ENCODE results near the gene TLCD5. TPM values are rescaled to one million over a fixed set of nuclear protein-coding genes. Genes with fewer than 3 reads are reported as not detected.

Gene TLCD5
- total RNA-seq, 1 experiment from 2014 or later, result 11.1 TPM

DNA sequence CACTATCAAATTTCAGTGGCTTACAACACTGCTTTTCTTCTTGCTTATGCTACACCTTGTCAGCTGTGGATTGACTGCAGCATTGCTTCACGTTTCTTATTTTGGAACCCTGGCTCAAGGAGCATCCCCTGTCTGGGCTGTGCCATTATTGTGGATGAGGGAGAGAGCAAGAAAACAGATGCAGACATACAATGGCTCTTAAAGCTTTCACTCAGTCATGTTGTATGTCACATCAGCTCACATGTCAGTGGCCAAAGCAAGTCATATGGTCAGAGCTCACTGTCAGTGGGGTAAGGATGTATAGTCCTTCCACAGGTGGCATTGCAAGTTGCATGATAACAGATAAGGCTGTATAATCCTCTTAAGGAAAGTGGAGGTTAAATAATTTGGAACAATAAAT lies 21.1 kb downstream of the TLCD5 start:
- H3K4me1 ChIP-seq (ENCODE audit: insufficient read depth, low read length, poor library complexity, severe bottlenecking), result peaks cover 61% of the 10 kb centered on the region
- intact Hi-C loops (cut with micrococcal nuclease; ENCODE audit: unreplicated experiment), result no loop called here
- H3K27me3 ChIP-seq (replicated peaks; ENCODE audit: insufficient read depth, low read depth, low read length, poor library complexity), result no peaks in the 10 kb centered on the region
- no TSS peak for BruUV-seq (replicated peaks)
- POLR2A ChIA-PET (ENCODE audit: low non-redundant PET), result interaction anchor here (0.5 kb wide), 1 partner anchor 11 kb away, joined by 9 read pairs; no protein-coding TSS in a partner anchor
- peak overlapping the region; percentile 18 for H3K4me3 ChIP-seq (ENCODE audit: low read depth, low read length, poor library complexity, severe bottlenecking)
- DNase-seq (ENCODE audit: low spot score), result no peak
- H3K27ac ChIP-seq (ENCODE audit: low read depth, low read length, poor library complexity, severe bottlenecking), result peak overlapping the region; percentile 49
- TF ChIP-seq, protein P1, sequence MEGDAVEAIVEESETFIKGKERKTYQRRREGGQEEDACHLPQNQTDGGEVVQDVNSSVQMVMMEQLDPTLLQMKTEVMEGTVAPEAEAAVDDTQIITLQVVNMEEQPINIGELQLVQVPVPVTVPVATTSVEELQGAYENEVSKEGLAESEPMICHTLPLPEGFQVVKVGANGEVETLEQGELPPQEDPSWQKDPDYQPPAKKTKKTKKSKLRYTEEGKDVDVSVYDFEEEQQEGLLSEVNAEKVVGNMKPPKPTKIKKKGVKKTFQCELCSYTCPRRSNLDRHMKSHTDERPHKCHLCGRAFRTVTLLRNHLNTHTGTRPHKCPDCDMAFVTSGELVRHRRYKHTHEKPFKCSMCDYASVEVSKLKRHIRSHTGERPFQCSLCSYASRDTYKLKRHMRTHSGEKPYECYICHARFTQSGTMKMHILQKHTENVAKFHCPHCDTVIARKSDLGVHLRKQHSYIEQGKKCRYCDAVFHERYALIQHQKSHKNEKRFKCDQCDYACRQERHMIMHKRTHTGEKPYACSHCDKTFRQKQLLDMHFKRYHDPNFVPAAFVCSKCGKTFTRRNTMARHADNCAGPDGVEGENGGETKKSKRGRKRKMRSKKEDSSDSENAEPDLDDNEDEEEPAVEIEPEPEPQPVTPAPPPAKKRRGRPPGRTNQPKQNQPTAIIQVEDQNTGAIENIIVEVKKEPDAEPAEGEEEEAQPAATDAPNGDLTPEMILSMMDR (conservative IDR thresholded peaks at IDR 0.05; ENCODE audit: low read depth, low read length), result no peak
- no peak for TF ChIP-seq EZH2 (IDR thresholded peaks at IDR 0.05; ENCODE audit: borderline replicate concordance, low read depth, low read length, poor library complexity, severe bottlenecking)
- peaks cover 11% of the 10 kb centered on the region for H3K9me3 ChIP-seq (ENCODE audit: low read depth, low read length, poor library complexity, severe bottlenecking)
- H3K36me3 ChIP-seq (ENCODE audit: insufficient read depth, low read length, poor library complexity, severe bottlenecking), result peaks cover 7% of the 10 kb centered on the region
- CTCF ChIA-PET, result no interaction called here

GRCh38 chr11:120350637-120351036 lies 25.5 kb downstream of the TLCD5 start:
- TF ChIP-seq EZH2 (IDR thresholded peaks at IDR 0.05; ENCODE audit: borderline replicate concordance, low read depth, low read length, poor library complexity, severe bottlenecking), result no peak
- TF ChIP-seq, protein P1 (conservative IDR thresholded peaks at IDR 0.05; ENCODE audit: low read depth, low read length), result no peak
- CTCF ChIA-PET, result interaction anchor here (0.9 kb wide), 1 partner anchor 14 kb away, joined by 3 read pairs; the partner anchor contains the start of gene ARHGEF12
- intact Hi-C loops (cut with micrococcal nuclease; ENCODE audit: unreplicated experiment), result no loop called here
- POLR2A ChIA-PET (ENCODE audit: low non-redundant PET), result no interaction called here
- no TSS peak for BruUV-seq (replicated peaks)
- H3K27ac ChIP-seq (ENCODE audit: low read depth, low read length, poor library complexity, severe bottlenecking), result no peak overlapping the region
- H3K27me3 ChIP-seq (replicated peaks; ENCODE audit: insufficient read depth, low read depth, low read length, poor library complexity), result no peaks in the 10 kb centered on the region
- no peak overlapping the region for H3K4me3 ChIP-seq (ENCODE audit: low read depth, low read length, poor library complexity, severe bottlenecking)
- no peak for DNase-seq (ENCODE audit: low spot score)
- no peaks in the 10 kb centered on the region for H3K36me3 ChIP-seq (ENCODE audit: insufficient read depth, low read length, poor library complexity, severe bottlenecking)
- H3K4me1 ChIP-seq (ENCODE audit: insufficient read depth, low read length, poor library complexity, severe bottlenecking), result peaks cover 55% of the 10 kb centered on the region
- H3K9me3 ChIP-seq (ENCODE audit: low read depth, low read length, poor library complexity, severe bottlenecking), result no peaks in the 10 kb centered on the region

GRCh38 chr11:120352405-120352804 lies 27.3 kb downstream of the TLCD5 start:
- no peak overlapping the region for H3K4me3 ChIP-seq (ENCODE audit: low read depth, low read length, poor library complexity, severe bottlenecking)
- H3K36me3 ChIP-seq (ENCODE audit: insufficient read depth, low read length, poor library complexity, severe bottlenecking), result no peaks in the 10 kb centered on the region
- no peak for DNase-seq (ENCODE audit: low spot score)
- peaks cover 37% of the 10 kb centered on the region for H3K4me1 ChIP-seq (ENCODE audit: insufficient read depth, low read length, poor library complexity, severe bottlenecking)
- TF ChIP-seq EZH2 (IDR thresholded peaks at IDR 0.05; ENCODE audit: borderline replicate concordance, low read depth, low read length, poor library complexity, severe bottlenecking), result no peak
- TF ChIP-seq, protein P1 (conservative IDR thresholded peaks at IDR 0.05; ENCODE audit: low read depth, low read length), result no peak
- ChIA-PET CTCF (no interaction called here), POLR2A (ENCODE audit: low non-redundant PET) (no interaction called here)
- intact Hi-C loops (cut with micrococcal nuclease; ENCODE audit: unreplicated experiment), result no loop called here
- H3K9me3 ChIP-seq (ENCODE audit: low read depth, low read length, poor library complexity, severe bottlenecking), result no peaks in the 10 kb centered on the region
- BruUV-seq (replicated peaks), result no TSS peak
- H3K27ac ChIP-seq (ENCODE audit: low read depth, low read length, poor library complexity, severe bottlenecking), result no peak overlapping the region
- no peaks in the 10 kb centered on the region for H3K27me3 ChIP-seq (replicated peaks; ENCODE audit: insufficient read depth, low read depth, low read length, poor library complexity)
